ENCODE data around the gene ZMYND10.

DNA sequence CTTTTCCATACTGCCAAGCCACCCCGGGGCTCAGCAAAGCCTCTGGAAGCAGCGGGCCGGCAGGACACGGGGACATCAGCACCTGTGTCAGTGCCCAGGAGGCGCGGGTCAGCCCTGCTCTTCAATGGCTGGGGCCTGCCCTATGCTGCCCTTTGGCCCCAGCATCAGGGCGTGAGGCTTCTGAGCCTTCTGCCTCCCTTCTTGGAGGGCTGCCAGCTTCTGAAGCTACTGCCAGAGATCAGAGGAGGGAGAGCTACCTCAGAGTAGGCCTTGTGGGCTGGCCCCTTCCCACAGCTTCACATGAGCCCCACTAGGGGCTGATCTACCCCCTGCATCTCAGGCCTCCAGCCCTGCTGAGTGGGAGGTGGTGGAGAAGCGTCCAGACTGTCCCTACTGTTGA lies 26.8 kb upstream of the ZMYND10 start:
- TF ChIP-seq EZH2 (IDR thresholded peaks at IDR 0.05; ENCODE audit: low read length) (no peak), CTCF (optimal IDR thresholded peaks at IDR 0.05 in 1 of 3, IDR thresholded peaks at IDR 0.05 in 1 of 3, conservative IDR thresholded peaks at IDR 0.05 in 1 of 3; ENCODE audit: extremely low read depth in 1 of 3, insufficient read depth in 2 of 3, low read length in 3 of 3) (no peak)
